HG02970 (cell line): ENCODE results near the gene TBK1.
"Not testable (repeated sequence)": the region's sequence is repeated elsewhere in the genome, so short reads cannot be mapped to it uniquely, and the experiment has no call there.

Experiments used
- ATAC-seq: cut with Tn5 transposase; IDR thresholded peaks from one replicate; pipeline ENCODE4 v1.9.1; 2021; ENCODE audit warnings: mild to moderate bottlenecking, moderate library complexity, moderate number of reproducible peaks; ENCODE audit not compliant: unreplicated experiment, low FRiP score

TBK1 gene

DNA sequence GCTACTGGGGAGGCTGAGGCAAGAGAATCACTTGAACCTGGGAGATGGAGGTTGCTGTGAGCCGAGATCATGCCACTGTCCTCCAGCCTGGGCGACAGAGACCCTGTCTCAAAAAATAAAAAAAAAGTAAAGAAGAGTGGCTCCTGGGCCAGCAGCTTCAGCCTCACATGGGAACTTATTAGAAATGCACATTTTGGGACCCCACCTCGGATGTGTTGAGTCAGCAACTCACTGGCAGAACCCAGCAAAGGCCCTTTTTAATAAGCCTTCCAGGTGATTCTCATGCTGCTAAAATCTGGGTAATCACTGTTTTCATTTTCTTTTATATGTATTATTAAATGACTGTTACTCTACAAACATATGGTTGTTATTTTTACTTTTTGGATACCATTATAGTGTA is 41.6 kb downstream of the TBK1 start:
- ATAC-seq, result no peak

DNA sequence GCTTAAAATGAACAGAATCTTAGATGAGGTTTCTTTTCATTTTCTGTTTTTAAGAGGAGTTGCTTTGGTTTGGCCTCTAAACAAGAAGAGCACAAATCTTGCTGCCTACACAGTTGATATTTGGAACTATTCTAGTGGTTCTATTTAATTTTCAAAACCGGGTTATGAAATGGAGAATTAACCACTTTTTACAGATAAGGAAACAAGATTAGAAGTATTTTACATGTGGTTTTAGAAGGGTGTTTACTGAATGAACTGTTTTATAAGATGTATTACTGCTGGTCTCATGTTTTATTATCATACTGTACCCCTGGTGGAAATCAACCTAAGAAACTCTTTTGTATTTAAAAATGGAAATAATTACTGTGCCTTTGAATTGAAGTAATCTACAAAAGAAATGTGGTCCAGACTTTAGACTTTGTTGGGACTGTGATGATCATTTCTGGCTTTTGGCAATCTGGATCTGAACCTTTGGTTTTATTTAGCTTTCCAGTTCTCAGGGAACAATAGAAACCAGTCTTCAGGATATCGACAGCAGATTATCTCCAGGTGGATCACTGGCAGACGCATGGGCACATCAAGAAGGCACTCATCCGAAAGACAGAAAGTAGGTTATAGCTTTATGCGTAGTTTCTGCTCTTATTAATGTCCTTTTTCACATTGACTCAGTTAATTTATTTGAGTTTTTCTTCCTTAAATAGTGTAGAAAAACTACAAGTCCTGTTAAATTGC is 43.2 kb downstream of the TBK1 start:
- no peak for ATAC-seq

DNA sequence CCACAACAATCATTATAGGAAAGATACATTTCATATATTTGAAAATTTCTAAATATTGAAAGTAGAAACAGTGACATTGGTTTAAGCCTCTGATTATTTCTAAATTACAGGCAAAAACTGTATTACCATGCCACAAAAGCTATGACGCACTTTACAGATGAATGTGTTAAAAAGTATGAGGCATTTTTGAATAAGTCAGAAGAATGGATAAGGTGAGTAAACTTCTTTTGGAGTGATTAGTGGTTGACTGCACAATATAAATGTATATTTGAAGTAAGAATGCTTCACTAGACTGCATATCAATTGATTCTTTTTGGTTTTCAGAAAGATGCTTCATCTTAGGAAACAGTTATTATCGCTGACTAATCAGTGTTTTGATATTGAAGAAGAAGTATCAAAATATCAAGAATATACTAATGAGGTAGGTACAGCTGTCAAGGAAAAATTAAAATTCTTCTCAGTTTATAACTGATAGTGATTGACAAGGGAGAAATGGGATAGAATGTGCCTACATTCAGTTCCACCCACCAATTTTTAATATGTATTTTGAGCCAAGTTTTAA is 45.0 kb downstream of the TBK1 start:
- no peak for ATAC-seq

DNA sequence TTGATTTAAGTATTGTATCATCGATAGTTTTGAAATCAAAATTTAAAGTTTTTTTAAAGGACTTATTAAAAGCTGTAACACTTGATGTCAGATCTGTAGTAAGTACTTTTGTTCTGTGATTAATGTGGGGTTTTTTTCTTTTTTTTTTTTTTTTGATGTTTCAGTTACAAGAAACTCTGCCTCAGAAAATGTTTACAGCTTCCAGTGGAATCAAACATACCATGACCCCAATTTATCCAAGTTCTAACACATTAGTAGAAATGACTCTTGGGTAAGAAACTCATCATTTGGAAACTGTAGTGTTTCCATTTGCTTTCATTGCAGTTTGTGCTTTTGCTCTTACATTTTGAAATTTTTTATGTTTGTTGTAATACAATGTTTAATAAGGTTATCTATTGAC is 45.6 kb downstream of the TBK1 start:
- ATAC-seq, result no peak

DNA sequence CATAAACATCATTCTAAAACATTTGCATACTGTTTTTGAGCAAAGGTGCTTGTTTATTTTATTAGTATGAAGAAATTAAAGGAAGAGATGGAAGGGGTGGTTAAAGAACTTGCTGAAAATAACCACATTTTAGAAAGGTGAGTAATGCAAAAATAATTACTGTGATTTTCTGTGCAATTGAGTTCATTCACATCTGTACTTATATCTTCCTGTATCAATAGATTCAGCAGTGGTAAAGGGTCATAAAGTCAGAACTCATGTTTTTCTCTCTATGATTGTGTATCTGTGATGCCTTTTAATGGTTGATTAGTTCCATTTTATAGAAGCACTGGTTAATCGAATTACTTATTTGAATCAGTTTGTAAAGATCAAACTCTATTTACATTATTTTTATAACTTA is 46.0 kb downstream of the TBK1 start:
- no peak for ATAC-seq

DNA sequence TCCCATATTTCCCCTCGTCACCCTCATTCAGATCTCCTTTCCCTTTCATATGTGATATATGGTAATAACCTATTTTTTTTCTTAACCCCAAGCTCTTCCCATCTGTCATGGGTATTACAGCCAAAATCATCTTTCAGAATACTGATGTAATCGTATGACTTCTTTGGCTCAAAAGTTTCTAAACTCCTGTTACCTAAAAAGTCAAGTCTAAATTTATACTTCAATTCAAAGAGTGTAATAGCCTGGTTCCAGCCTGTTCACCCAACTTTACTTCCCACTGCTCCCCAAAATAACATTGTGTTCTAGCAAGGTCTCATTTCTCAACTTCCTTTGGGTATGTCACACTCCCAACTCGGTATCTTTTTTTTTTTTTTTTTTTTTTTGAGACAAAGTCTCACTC is 48.5 kb downstream of the TBK1 start:
- no peak for ATAC-seq

DNA sequence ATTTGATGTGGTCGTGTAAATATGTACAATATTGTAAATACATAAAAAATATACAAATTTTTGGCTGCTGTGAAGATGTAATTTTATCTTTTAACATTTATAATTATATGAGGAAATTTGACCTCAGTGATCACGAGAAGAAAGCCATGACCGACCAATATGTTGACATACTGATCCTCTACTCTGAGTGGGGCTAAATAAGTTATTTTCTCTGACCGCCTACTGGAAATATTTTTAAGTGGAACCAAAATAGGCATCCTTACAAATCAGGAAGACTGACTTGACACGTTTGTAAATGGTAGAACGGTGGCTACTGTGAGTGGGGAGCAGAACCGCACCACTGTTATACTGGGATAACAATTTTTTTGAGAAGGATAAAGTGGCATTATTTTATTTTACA is 49.6 kb downstream of the TBK1 start:
- ATAC-seq, result no peak

DNA sequence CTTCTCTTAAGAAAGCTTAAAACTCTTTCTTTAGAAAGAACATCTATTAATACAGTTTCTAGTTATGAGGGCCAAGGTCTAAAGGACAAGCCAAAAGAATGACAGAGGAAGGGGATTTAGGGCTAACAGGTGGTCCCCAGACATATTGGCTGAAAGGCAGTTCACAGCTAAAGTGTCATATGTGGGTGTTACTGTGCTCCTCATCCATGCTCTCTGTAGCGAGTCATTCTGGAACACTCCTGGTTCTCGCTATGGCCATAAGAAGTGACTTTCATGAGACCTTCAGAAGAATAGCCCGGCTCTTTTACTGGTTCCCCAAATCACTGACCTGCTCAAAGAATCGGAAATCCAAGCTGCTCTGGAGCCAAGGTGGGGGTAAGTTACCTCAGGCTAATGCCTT is 55.0 kb downstream of the TBK1 start:
- ATAC-seq, result no peak

DNA sequence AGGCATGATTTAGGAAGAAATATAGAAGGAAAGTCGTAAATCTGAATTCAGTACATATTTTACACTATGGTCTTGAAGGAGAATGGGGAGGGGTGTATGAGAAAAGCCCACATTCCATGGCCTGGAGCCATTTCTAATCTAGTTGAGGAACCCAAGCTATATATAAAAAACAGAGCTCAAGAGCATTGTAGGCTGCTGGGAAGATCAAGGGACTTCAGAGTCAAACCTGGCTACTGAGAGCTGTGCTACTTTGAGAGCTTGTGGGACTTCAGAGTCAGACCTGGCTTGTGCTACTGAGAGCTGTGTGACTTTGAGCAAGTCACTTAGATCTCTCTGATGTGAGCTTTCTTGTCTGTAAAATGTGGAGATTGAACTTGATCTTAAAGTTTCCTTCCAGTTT is 58.7 kb downstream of the TBK1 start:
- ATAC-seq, result no peak

DNA sequence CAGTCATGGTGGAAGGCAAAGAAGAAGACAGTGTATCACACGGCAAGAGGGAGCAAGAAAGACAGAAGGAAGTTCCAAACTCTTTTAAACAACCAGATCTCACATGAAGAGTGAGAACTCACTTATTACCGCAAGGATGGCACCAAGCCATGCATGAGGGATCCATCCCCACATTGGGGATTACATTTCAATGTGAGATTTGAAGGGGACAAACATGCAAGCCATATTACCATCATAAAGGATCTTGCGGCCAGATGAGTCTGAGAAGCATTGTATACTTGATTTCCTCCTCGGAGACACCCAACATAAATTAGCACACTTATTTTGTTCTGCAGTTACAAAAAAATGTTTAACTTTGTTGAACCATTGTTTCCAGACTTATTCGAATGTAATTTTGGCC is 66.5 kb downstream of the TBK1 start:
- no peak for ATAC-seq

DNA sequence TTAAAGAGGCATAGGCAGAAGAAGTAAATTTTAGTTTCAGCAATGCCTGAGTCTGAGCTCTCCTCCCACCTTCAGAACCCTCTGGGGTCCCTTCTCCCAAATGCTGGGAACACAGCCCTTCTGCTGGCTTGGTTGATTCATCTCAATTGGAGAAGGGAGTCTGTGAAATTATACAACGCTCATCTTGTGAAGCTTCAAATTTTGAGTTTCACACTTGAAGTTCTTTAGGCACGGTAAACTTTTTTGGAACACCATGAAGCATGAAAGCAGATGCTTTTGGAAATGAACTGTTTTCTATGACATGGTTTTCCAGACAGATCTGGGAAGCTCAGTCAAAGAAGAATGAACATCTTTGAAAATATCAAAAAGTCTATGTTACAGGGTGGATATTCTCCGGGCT is 69.9 kb downstream of the TBK1 start:
- ATAC-seq, result no peak

DNA sequence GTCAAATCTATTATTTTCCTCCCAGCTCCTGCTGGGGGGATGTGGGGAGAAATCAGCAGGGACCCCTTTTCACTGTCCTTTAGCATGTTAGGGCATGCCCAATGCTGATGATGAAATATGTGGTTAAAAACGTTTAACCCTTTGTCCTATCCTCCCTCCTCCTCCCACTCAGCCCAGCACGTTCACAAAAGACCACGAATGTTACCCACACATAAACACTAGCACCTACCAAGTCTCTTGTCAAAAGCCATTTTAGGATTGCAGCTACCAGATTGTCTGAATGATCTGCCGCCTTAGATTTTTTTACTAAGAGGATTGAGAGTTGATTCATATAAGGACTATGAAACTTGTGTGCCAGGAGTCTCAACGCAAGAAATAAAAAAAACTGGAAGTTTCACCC is 70.4 kb downstream of the TBK1 start:
- no peak for ATAC-seq

DNA sequence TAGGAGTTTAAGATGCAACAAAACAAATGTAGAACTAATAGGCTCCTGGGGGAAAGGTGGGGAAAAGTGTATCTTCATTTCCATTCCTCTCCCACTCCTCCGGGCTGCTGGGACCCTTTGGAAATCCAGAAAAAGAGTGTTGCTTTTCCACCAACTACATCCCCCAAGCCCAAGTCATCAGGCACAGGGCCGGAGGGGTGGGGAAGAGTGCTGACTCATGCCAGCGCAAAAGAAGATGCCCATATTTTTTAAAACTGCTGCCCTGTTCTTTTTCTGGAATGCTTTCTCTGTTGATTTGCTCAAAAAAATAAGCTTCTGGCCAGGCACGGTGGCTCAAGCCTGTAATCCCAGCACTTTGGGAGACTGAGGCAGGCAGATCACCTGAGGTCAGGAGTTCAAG is 70.9 kb downstream of the TBK1 start:
- ATAC-seq, result no peak

DNA sequence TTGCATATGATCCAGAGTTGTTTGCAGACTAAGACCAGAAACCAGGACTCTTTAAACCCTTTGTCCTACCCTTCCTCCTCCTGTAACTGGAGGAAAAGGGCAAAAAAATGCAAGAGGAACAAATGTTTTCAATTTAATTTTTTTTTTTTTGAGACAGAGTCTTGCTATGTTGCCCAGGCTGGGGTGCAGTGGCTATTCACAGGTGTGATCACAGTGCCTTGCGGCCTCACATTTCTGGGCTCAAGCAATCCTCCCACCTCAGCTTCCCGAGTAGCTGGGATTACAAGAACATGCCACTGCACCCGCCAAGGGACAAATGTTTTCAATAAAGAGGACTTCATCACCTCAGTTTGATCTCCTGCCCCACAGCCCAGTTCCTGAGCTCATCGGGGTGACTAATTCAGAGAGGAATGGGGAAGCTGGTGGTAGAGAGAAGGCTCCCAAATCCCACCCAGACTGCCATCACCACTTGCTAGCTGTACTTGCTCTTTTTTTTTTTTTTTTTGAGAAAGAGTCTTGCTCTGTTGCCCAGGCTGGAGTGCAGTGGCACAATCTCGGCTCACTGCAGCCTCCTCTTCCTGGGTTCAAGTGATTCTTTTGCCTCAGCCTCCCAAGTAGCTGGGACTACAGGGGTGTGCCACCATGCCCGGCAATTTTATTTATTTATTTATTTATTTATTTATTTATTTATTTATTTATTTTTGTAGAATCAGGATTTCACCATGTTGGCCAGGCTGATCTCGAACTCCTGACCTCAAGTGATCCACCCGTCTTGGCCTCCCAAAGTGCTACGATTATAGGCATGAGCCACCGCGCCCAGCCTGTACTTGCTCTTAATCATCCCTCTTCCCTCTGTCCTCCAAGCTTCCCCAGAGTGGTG is 71.9 kb downstream of the TBK1 start:
- not testable (repeated sequence) for ATAC-seq

DNA sequence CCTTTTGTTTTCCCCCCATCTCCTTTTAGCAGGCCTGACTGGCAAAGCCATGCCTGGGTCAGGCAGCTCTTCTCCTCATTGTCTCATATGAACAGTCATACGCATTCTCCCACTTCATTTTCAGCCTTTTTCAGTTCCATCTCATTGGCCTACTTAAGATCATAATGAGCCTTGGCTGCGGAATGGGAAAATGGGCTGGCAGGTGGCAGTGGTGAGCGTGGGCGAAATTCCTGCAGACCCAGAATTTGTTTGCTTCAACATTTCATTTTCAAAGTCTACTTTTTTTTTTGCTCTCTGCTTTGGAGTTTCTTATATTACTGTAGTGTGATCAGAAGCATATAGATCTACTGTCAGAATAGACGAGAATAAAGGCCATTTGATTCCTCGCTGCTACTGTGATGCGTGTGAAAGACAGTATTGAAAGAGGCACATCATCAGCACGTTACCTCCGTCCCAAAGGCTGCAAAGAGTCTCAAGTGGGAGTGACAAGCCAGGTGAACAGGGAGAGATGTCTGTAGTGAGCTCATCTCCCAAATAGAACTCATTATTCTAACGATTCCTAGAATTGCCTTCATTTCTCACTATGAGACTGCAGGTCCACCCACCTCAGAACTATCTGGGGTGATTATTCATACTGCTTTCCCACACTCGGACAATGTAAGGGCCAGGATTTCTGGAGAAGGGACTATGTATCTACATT is 73.7 kb downstream of the TBK1 start:
- no peak for ATAC-seq

DNA sequence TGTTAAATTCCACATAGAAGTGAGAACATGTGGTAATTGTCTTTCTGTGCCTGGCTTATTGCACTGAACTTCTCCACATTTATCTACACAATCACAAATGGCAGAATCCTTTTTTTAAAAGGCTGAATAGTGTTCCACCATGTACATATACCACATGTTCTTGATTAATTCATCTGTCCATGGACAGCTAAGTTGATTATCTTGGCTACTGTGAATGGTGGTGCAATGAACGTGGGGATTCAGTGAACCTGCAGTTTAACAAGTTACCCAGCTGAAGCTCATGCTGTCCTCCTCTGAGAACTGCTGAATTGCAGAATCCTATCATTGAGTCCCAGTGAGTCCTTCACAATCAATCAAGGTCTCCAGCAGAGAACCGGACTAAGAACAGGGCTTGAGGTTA is 74.9 kb downstream of the TBK1 start:
- no peak for ATAC-seq

DNA sequence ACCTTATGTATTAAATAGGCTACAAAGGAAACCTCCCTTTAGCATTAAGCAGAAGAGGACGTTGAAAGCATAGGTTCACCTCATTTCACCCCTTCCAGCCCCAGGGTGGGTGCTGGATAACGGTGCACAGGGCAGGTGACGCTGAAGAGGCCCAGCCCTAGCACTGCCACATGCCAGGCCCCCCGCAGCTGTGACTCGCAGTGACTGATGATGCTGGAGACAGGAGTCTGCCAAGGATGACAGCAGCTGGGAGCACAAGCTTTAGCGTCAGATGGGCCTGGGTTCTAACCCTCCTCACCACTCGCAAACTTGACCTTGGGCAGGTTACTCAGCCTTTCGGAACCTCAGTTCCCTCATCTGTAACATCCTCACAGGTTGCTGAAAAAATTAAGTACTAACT is 76.7 kb downstream of the TBK1 start:
- ATAC-seq, result no peak

DNA sequence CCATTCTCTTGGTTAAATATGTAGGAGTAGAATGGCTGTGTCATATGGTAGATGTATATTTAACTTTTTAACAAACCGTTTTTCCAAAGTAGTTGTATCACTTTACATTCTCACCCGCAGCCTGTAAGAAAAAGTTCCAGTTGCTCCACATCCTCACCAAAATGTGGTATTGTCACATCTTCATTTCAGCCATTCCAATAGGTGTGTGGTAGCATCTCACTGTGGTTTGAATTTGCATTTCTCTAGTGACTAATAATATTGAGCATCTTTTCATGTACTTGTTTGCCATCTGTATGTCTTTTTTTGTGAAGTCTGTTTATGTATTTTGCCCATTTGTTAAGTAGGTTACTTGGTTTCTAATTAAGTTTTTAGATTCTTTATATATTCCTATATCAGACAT is 78.6 kb downstream of the TBK1 start:
- no peak for ATAC-seq

DNA sequence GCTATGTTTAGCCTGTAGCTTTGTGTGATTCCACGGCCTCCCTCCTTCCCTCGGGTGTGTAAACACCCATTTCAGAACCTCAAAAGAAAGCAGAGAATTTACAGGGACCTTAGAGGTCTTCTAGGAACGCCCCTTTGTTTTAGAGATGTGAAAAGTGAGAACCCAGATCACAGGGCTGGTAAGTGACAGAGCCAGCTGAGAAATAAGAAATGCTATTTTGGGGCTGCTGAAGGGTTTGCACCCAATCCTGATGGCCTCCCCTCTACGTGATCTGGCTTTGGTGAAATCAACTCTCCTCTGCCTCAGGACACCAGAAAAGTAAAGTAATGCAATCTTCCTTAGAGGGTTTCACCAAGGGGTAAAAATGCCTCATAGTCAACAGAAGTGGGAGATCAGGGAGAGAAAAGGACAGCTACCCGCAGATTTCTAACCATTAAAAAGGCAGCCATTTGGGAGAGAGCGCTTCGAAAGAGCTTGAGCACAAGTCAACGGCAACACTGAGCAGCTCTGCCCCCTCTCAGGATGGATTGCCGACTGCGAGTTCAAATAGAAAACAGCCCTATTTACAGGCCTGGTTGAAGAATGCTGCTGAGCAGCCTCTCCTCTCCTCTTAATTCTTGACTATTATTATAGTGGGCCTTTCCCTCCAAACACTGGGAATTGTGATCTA is 79.9 kb downstream of the TBK1 start:
- no peak for ATAC-seq

DNA sequence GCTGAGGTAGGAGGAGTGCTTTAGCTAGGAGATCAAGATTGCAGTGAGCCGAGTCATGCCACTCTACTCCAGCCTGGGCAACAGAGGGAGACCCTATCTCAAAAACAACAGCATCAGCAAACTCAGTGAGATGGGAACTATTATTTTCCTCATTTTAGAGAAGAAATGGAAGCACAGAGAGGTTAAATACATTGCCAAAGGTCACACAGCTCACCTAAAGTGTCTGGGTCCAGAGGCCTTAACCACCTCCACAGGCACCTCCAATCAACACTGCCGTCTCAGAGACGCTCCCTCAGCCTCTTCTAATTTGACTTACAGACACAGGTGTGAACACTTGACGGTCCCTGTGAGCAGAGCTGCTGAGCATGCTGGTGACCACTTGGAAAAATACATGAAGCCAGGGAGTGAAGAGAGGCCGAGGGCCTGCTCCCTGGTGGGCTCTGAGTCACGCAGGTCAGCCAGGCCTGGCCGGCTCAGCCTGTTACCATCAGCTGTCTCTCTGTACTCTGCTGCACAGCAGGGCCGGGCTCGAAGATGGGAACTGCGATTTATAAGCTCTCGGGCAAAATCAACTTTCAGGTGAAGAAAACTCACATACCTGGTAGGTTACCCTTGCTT is 80.9 kb downstream of the TBK1 start:
- no peak for ATAC-seq
